A549 (cell line): Measurements from ENCODE around the gene EXOC4.

Experiments used
- JUN ChIP-seq, 2 experiments: fragments of >200 bp; sonication (Bioruptor Twin); formaldehyde crosslinking; IDR thresholded peaks; 2 replicates in 1 of 2; 3 replicates in 1 of 2; pipeline ENCODE4 v1.6.1; 2016 to 2017
- PHF8 ChIP-seq: fragments of 200-600 bp; sonication (generic); IDR thresholded peaks from 2 replicates; pipeline ENCODE4 v1.6.1; 2016; ENCODE audit warnings: low read depth, mild to moderate bottlenecking, antibody characterized with exemption, moderate library complexity, borderline replicate concordance
- POLR2A ChIP-seq: IDR thresholded peaks from 2 replicates; pipeline ENCODE4 v1.6.1; 2012; ENCODE audit warnings: mild to moderate bottlenecking, low read length
- RARB ChIP-seq: fragments of 250-450 bp; sonication (Bioruptor Pico); IDR thresholded peaks from 2 replicates; pipeline ENCODE4 v1.8.0; 2021; ENCODE audit warnings: mild to moderate bottlenecking, moderate library complexity
- RCOR1 ChIP-seq: fragments of 150-350 bp; IDR thresholded peaks from 2 replicates; pipeline ENCODE4 v1.6.1; 2014; ENCODE audit warnings: antibody characterized with exemption, low read length, low read depth
- SMC3 ChIP-seq: fragments of >200 bp; sonication (Bioruptor Twin); formaldehyde crosslinking; IDR thresholded peaks from 3 replicates; pipeline ENCODE4 v1.6.1; 2018; ENCODE audit warnings: inconsistent platforms
- TF ChIP-seq, protein P1 (sequence below): fragments of >200 bp; sonication (Bioruptor Twin); formaldehyde crosslinking; IDR thresholded peaks from 3 replicates; pipeline ENCODE4 v1.5.1; 2016
- TF ChIP-seq, protein P2 (sequence below): fragments of >200 bp; sonication (Bioruptor Twin); formaldehyde crosslinking; IDR thresholded peaks from 3 replicates; pipeline ENCODE4 v1.6.1; 2016
- TF ChIP-seq, protein P3 (sequence below): IDR thresholded peaks from 2 replicates; pipeline ENCODE4 v1.6.1; 2012
- TF ChIP-seq, protein P4 (sequence below): fragments of 150-350 bp; IDR thresholded peaks from 2 replicates; pipeline ENCODE4 v1.6.1; 2014; ENCODE audit warnings: low read depth, mild to moderate bottlenecking, low read length

DNA sequence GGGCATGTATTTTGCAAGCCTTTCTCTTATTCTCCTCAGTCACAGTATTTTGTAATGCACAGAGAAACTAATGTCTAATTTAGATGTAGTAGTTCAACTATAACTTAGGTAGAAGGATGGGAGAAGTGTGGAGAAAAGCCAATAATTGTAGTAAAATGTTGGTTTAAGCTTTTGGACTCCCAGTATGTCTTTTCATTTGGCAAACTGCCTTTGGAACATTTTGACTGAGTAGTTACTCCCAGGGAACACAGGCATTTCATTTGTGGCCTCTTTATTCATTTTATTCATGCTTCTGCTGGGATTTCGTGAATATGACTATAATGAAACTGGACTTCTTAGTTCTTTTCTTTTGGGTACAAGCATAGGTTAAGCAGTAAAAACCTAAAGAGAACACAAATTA, 79.0 kb downstream of the EXOC4 start:
- TF ChIP-seq, protein P1, sequence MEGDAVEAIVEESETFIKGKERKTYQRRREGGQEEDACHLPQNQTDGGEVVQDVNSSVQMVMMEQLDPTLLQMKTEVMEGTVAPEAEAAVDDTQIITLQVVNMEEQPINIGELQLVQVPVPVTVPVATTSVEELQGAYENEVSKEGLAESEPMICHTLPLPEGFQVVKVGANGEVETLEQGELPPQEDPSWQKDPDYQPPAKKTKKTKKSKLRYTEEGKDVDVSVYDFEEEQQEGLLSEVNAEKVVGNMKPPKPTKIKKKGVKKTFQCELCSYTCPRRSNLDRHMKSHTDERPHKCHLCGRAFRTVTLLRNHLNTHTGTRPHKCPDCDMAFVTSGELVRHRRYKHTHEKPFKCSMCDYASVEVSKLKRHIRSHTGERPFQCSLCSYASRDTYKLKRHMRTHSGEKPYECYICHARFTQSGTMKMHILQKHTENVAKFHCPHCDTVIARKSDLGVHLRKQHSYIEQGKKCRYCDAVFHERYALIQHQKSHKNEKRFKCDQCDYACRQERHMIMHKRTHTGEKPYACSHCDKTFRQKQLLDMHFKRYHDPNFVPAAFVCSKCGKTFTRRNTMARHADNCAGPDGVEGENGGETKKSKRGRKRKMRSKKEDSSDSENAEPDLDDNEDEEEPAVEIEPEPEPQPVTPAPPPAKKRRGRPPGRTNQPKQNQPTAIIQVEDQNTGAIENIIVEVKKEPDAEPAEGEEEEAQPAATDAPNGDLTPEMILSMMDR, result no peak
- no peak for TF ChIP-seq PHF8
- no peak for TF ChIP-seq JUN (IDR thresholded peaks at IDR 0.05)
- no peak for TF ChIP-seq POLR2A
- TF ChIP-seq, protein P2, sequence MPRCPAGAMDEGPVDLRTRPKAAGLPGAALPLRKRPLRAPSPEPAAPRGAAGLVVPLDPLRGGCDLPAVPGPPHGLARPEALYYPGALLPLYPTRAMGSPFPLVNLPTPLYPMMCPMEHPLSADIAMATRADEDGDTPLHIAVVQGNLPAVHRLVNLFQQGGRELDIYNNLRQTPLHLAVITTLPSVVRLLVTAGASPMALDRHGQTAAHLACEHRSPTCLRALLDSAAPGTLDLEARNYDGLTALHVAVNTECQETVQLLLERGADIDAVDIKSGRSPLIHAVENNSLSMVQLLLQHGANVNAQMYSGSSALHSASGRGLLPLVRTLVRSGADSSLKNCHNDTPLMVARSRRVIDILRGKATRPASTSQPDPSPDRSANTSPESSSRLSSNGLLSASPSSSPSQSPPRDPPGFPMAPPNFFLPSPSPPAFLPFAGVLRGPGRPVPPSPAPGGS, result no peak
- TF ChIP-seq, protein P3, sequence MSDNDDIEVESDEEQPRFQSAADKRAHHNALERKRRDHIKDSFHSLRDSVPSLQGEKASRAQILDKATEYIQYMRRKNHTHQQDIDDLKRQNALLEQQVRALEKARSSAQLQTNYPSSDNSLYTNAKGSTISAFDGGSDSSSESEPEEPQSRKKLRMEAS, result no peak
- TF ChIP-seq, protein P4, sequence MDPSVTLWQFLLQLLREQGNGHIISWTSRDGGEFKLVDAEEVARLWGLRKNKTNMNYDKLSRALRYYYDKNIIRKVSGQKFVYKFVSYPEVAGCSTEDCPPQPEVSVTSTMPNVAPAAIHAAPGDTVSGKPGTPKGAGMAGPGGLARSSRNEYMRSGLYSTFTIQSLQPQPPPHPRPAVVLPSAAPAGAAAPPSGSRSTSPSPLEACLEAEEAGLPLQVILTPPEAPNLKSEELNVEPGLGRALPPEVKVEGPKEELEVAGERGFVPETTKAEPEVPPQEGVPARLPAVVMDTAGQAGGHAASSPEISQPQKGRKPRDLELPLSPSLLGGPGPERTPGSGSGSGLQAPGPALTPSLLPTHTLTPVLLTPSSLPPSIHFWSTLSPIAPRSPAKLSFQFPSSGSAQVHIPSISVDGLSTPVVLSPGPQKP, result no peak
- no peak for TF ChIP-seq SMC3
- no peak for TF ChIP-seq RARB (CRISPR knock-in tag)
- no peak for TF ChIP-seq RCOR1
